D721Med (cell line): ENCODE measurements around the gene ZC3H12D.

Experiments
- DNase-seq: peaks from one replicate; pipeline ENCODE4 v3.0.0; 2011; ENCODE audit warnings: low spot score; ENCODE audit not compliant: insufficient read length
- FAIRE-seq: peaks from 2 replicates; lab custom pipeline; 2011; peaks lifted over from hg19 to GRCh38; lab: Jason Lieb, UNC
- CTCF ChIP-seq: IDR thresholded peaks from 2 replicates; pipeline ENCODE4 v1.5.1; 2012; ENCODE audit warnings: mild to moderate bottlenecking, control low read depth; ENCODE audit not compliant: insufficient read depth; ENCODE audit errors: missing control alignments

The ZC3H12D gene

GRCh38 chr6:149414821-149415220, 70.0 kb downstream of the ZC3H12D start:
- FAIRE-seq (no peak), DNase-seq (no peak)
- no peak for TF ChIP-seq CTCF

- DNase-seq: no peak
- no peak for FAIRE-seq
- no peak for TF ChIP-seq CTCF
These were observed 70.8 kb downstream of the ZC3H12D start for GRCh38 chr6:149414009-149414408.

- no peak for FAIRE-seq
- DNase-seq: no peak
- no peak for TF ChIP-seq CTCF
These were observed 74.3 kb downstream of the ZC3H12D start for GRCh38 chr6:149410557-149410956.

GRCh38 chr6:149409617-149410016, 75.2 kb downstream of the ZC3H12D start:
- FAIRE-seq (no peak), DNase-seq (no peak)
- TF ChIP-seq CTCF: no peak

- DNase-seq (no peak), FAIRE-seq (no peak)
- no peak for TF ChIP-seq CTCF
These were observed 78.7 kb downstream of the ZC3H12D start for GRCh38 chr6:149405823-149406765.

- TF ChIP-seq CTCF: no peak
- no peak for FAIRE-seq
- DNase-seq: no peak
These were observed 81.3 kb downstream of the ZC3H12D start for GRCh38 chr6:149403534-149403933.

GRCh38 chr6:149400050-149400449, 84.8 kb downstream of the ZC3H12D start, which contains the start of gene SUMO4:
SUMO4 (plus strand) TSS chr6:149400262; CDS start chr6:149400392, 130 bp downstream.
- FAIRE-seq (no peak), DNase-seq (no peak)
- TF ChIP-seq CTCF: no peak
